ENCODE results near the gene GJA1.
"Not testable (repeated sequence)": the region's sequence is repeated elsewhere in the genome, so short reads cannot be mapped to it uniquely, and the experiment has no call there.

Gene GJA1

GRCh38 chr6:121437851-121438651 lies 2.6 kb downstream of the GJA1 start:
- DNase-seq = no peak

GRCh38 chr6:121438869-121439268 lies 3.4 kb downstream of the GJA1 start:
- no peak for DNase-seq

- DNase-seq = no peak
These were observed 4.0 kb downstream of the GJA1 start for GRCh38 chr6:121439475-121439874.

GRCh38 chr6:121439926-121440325 lies 4.5 kb downstream of the GJA1 start:
- no peak for DNase-seq

- DNase-seq = no peak
These were observed 6.0 kb downstream of the GJA1 start for GRCh38 chr6:121441477-121441876.

GRCh38 chr6:121442576-121442975 lies 7.1 kb downstream of the GJA1 start:
- no peak for DNase-seq

- DNase-seq = no peak
These were observed 8.6 kb downstream of the GJA1 start for GRCh38 chr6:121443971-121444541.

- DNase-seq = not testable (repeated sequence)
These were observed 11.3 kb downstream of the GJA1 start for GRCh38 chr6:121446705-121447104.

- DNase-seq = not testable (repeated sequence)
These were observed 12.3 kb downstream of the GJA1 start for GRCh38 chr6:121447746-121448145.

GRCh38 chr6:121448528-121448927 lies 13.1 kb downstream of the GJA1 start:
- DNase-seq = not testable (repeated sequence)

GRCh38 chr6:121449331-121449730 lies 13.9 kb downstream of the GJA1 start:
- DNase-seq = no peak

- DNase-seq = no peak
These were observed 14.8 kb downstream of the GJA1 start for GRCh38 chr6:121450242-121450641.

GRCh38 chr6:121451250-121451649 lies 15.8 kb downstream of the GJA1 start:
- DNase-seq = no peak

- no peak for DNase-seq
These were observed 17.7 kb downstream of the GJA1 start for GRCh38 chr6:121453191-121453590.

GRCh38 chr6:121460170-121460569 lies 24.7 kb downstream of the GJA1 start:
- no peak for DNase-seq

GRCh38 chr6:121463087-121463486 lies 27.6 kb downstream of the GJA1 start:
- no peak for DNase-seq

GRCh38 chr6:121465101-121465500 lies 29.7 kb downstream of the GJA1 start:
- DNase-seq = no peak

- no peak for DNase-seq
These were observed 44.1 kb downstream of the GJA1 start for GRCh38 chr6:121479486-121480098.

GRCh38 chr6:121480099-121480713 lies 44.8 kb downstream of the GJA1 start:
- no peak for DNase-seq

- DNase-seq = no peak
These were observed 46.7 kb downstream of the GJA1 start for GRCh38 chr6:121482004-121482693.

GRCh38 chr6:121482751-121483150 lies 47.3 kb downstream of the GJA1 start:
- no peak for DNase-seq

GRCh38 chr6:121485359-121485811 lies 49.9 kb downstream of the GJA1 start:
- no peak for DNase-seq

GRCh38 chr6:121491576-121491975 lies 56.1 kb downstream of the GJA1 start:
- DNase-seq = no peak
